CD14-positive monocyte (primary cell): ENCODE measurements around the gene TRPM8. TPM values are rescaled to one million over a fixed set of nuclear protein-coding genes. Genes with fewer than 3 reads are reported as not detected.

ENCODE experiments used
- DNase-seq, 3 donors: peaks; one replicate each; pipeline ENCODE4 v3.0.0-alpha.2; 2011 to 2022
- H2AFZ ChIP-seq: 2 replicates; pipeline ENCODE4 v1.6.0; 2012; ENCODE audit warnings: mild to moderate bottlenecking, low read depth, low read length, inconsistent platforms; ENCODE audit not compliant: insufficient read depth, poor library complexity, severe bottlenecking
- H3K27ac ChIP-seq, 2 donors: 1 replicate in 1 of 2; 2 replicates in 1 of 2; pipeline ENCODE4 v1.5.1; 2012 to 2013; ENCODE audit warnings: low read length in 2 of 2, control low read depth in 1 of 2, inconsistent platforms in 1 of 2, low read depth in 1 of 2, mild to moderate bottlenecking in 1 of 2
- H3K27me3 ChIP-seq, 2 donors: one replicate each; pipeline versions ENCODE4 v1.6.0 to v1.6.1; 2011 to 2013; ENCODE audit warnings: low read length in 2 of 2; ENCODE audit not compliant: control insufficient read depth in 2 of 2, insufficient read depth in 2 of 2
- H3K36me3 ChIP-seq, 2 donors: replicated peaks in 1 of 2; 1 replicate in 1 of 2; 2 replicates in 1 of 2; pipeline versions ENCODE4 v1.5.1 to v1.6.1; 2012 to 2013; ENCODE audit warnings: low read length in 2 of 2, control low read depth in 1 of 2, inconsistent platforms in 1 of 2, mild to moderate bottlenecking in 1 of 2; ENCODE audit not compliant: insufficient read depth in 2 of 2, control insufficient read depth in 1 of 2
- H3K4me1 ChIP-seq, 2 donors: 1 replicate in 1 of 2; 2 replicates in 1 of 2; pipeline versions ENCODE4 v1.5.1 to v1.6.1; 2012 to 2013; ENCODE audit warnings: low read length in 2 of 2, control low read depth in 1 of 2, inconsistent platforms in 1 of 2, mild to moderate bottlenecking in 1 of 2, moderate library complexity in 1 of 2; ENCODE audit not compliant: insufficient read depth in 2 of 2, control insufficient read depth in 1 of 2
- H3K4me2 ChIP-seq: replicated peaks from 2 replicates; pipeline ENCODE3; 2012; ENCODE audit warnings: low read length, moderate library complexity, mild to moderate bottlenecking; ENCODE audit not compliant: poor library complexity, severe bottlenecking; ENCODE audit errors: extremely low read depth
- H3K4me3 ChIP-seq, 3 experiments: fragments of 200-600 bp in 1 of 3; sonication (generic) in 1 of 3; replicated peaks in 1 of 3; 1 replicate in 2 of 3; 2 replicates in 1 of 3; pipeline ENCODE4 v1.5.1; 2011 to 2013; ENCODE audit warnings: low read length in 3 of 3, mild to moderate bottlenecking in 3 of 3, control low read depth in 2 of 3, low read depth in 2 of 3, inconsistent platforms in 1 of 3, moderate library complexity in 1 of 3
- H3K79me2 ChIP-seq: 2 replicates; pipeline ENCODE4 v1.6.0; 2012; ENCODE audit warnings: mild to moderate bottlenecking, control low read depth, inconsistent platforms, low read length, moderate library complexity; ENCODE audit not compliant: insufficient read depth
- H3K9ac ChIP-seq: 2 replicates; pipeline ENCODE4 v1.6.0; 2017; ENCODE audit warnings: low read length, mild to moderate bottlenecking; ENCODE audit not compliant: insufficient read depth, poor library complexity, severe bottlenecking
- H3K9me3 ChIP-seq, 2 donors: replicated peaks in 1 of 2; 1 replicate in 1 of 2; 2 replicates in 1 of 2; pipeline versions ENCODE4 v1.5.1 to v1.6.1; 2012 to 2013; ENCODE audit warnings: low read length in 2 of 2, control low read depth in 1 of 2; ENCODE audit not compliant: control insufficient read depth in 1 of 2, insufficient read depth in 1 of 2
- H4K20me1 ChIP-seq: 2 replicates; pipeline ENCODE4 v1.6.0; 2012; ENCODE audit warnings: mild to moderate bottlenecking, low read length, control low read depth, moderate library complexity; ENCODE audit not compliant: insufficient read depth
- H3K27ac Mint-ChIP-seq, 7 donors: one replicate each; pipeline ENCODE4 v1.8.0; 2020; ENCODE audit warnings: mild to moderate bottlenecking in 7 of 7, mixed read lengths in 7 of 7, moderate library complexity in 6 of 7, inconsistent platforms in 2 of 7
- H3K27me3 Mint-ChIP-seq, 3 donors: one replicate each; pipeline ENCODE4 v1.8.0; 2021 to 2022; ENCODE audit warnings: low read depth in 3 of 3, mild to moderate bottlenecking in 3 of 3, mixed read lengths in 3 of 3, moderate library complexity in 3 of 3, inconsistent platforms in 1 of 3
- H3K36me3 Mint-ChIP-seq, 2 donors: one replicate each; pipeline ENCODE4 v1.8.0; 2020; ENCODE audit warnings: mixed read lengths in 2 of 2, inconsistent platforms in 1 of 2, mild to moderate bottlenecking in 1 of 2
- H3K4me1 Mint-ChIP-seq: one replicate; pipeline ENCODE4 v1.8.0; 2020; ENCODE audit warnings: mild to moderate bottlenecking, mixed read lengths
- H3K4me3 Mint-ChIP-seq, 2 donors: one replicate each; pipeline ENCODE4 v1.8.0; 2020; ENCODE audit warnings: mild to moderate bottlenecking in 2 of 2, mixed read lengths in 2 of 2, moderate library complexity in 1 of 2
- H3K9me3 Mint-ChIP-seq, 7 donors: one replicate each; pipeline ENCODE4 v1.8.0; 2020 to 2022; ENCODE audit warnings: mixed read lengths in 7 of 7, mild to moderate bottlenecking in 6 of 7, moderate library complexity in 6 of 7, inconsistent platforms in 2 of 7
- CTCF ChIP-seq: fragments of 200-600 bp; IDR thresholded peaks from one replicate; pipeline ENCODE4 v1.8.0; 2022; ENCODE audit warnings: antibody characterized with exemption, mild to moderate bottlenecking
- WGBS: methylation state at CpG from one replicate; pipeline ENCODE4 v1.1.5; 2013; ENCODE audit warnings: missing lambda C conversion rate; ENCODE audit not compliant: insufficient coverage; 5-methylcytosine and 5-hydroxymethylcytosine counted together
- intact Hi-C, 2 donors: fragments of 100-400 bp; cut with micrococcal nuclease; formaldehyde crosslinking; loops; one replicate each; pipeline versions ENCODE4 v1.15.0 to v1.15.1; 2023
- polyA plus RNA-seq, 3 donors: library from polyadenylated mRNA; depleted of rRNA in 1 of 3; unstranded in 2 of 3; stranded (reverse) in 1 of 3; fragments of 300-500 nt in 2 of 3; fragments of >200 nt in 1 of 3; fragmentation: Illumina TruSeq in 2 of 3; gene quantifications; 1 replicate in 2 of 3; 2 replicates in 1 of 3; pipeline ENCODE4 v1.2.3, GENCODE V29; 2012 to 2021

TRPM8 gene
- polyA plus RNA-seq, 3 donors, result not detected

GRCh38 chr2:233935426-233935825 is 18.3 kb downstream of the TRPM8 start:
- WGBS, result 82% methylated on average over 1 of the region's 1 CpG
- Mint-ChIP-seq H3K4me3 (no peak overlapping the region), H3K36me3 (no peaks in the 10 kb centered on the region), H3K9me3 (peaks cover 0 to 7% (median 4%) of the 10 kb centered on the region in 7 donors), H3K4me1 (peaks cover 2% of the 10 kb centered on the region), H3K27ac (no peak overlapping the region), H3K27me3 (peaks cover 22 to 49% (median 25%) of the 10 kb centered on the region in 3 donors)
- no peaks in the 10 kb centered on the region for H3K4me1 ChIP-seq
- H3K9ac ChIP-seq, result no peak overlapping the region
- H2AFZ ChIP-seq, result no peak overlapping the region
- no peak for DNase-seq
- no peak overlapping the region for H3K27ac ChIP-seq
- H3K4me3 ChIP-seq, result no peak overlapping the region
- intact Hi-C loops, result no loop called here
- H3K27me3 ChIP-seq, result peaks cover 23 to 32% of the 10 kb centered on the region in 2 donors
- no peak for TF ChIP-seq CTCF
- no peaks in the 10 kb centered on the region for H3K36me3 ChIP-seq
- no peaks in the 10 kb centered on the region for H3K79me2 ChIP-seq
- no peak overlapping the region for H3K4me2 ChIP-seq
- H3K9me3 ChIP-seq, result peaks cover 0 to 10% of the 10 kb centered on the region in 2 donors
- H4K20me1 ChIP-seq, result no peaks in the 10 kb centered on the region

DNA sequence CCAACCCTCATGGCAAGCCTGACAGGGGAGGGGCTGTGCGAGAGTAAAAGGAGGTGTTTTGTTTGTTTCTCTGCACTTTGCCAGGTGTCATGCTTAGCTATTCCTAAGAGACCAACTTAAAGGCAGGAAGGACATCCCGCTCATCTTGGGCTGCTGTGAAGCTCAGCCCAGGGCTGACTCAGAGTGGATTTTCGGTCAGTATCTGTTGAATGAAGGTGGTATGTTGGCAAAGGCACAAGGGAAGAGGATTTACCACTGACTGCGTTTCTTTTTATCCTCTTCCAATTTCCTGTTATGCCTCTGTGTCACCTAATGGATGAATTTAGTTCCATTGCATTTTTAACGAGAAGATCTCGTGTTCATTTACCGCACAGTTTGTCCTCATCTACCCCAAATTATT is 18.9 kb downstream of the TRPM8 start:
- H3K79me2 ChIP-seq, result no peaks in the 10 kb centered on the region
- H3K27ac ChIP-seq, result no peak overlapping the region
- no peak overlapping the region for H3K27ac Mint-ChIP-seq
- H3K4me2 ChIP-seq, result no peak overlapping the region
- H3K36me3 ChIP-seq, result no peaks in the 10 kb centered on the region
- H3K36me3 Mint-ChIP-seq, result no peaks in the 10 kb centered on the region
- no peaks in the 10 kb centered on the region for H3K4me1 ChIP-seq
- no peak overlapping the region for H3K4me3 Mint-ChIP-seq
- H3K27me3 ChIP-seq, result peaks cover 23 to 34% of the 10 kb centered on the region in 2 donors
- H3K4me3 ChIP-seq, result no peak overlapping the region
- peaks cover 2% of the 10 kb centered on the region for H3K4me1 Mint-ChIP-seq
- peaks cover 25 to 49% (median 28%) of the 10 kb centered on the region in 3 donors for H3K27me3 Mint-ChIP-seq
- peaks cover 0 to 7% (median 4%) of the 10 kb centered on the region in 7 donors for H3K9me3 Mint-ChIP-seq
- H4K20me1 ChIP-seq, result no peaks in the 10 kb centered on the region
- no peak for TF ChIP-seq CTCF
- 67% methylated on average over 1 of the region's 7 CpGs for WGBS
- no peak for DNase-seq
- H2AFZ ChIP-seq, result no peak overlapping the region
- no peak overlapping the region for H3K9ac ChIP-seq
- intact Hi-C loops, result no loop called here
- H3K9me3 ChIP-seq, result peaks cover 0 to 10% of the 10 kb centered on the region in 2 donors
